Small intestine (tissue), 7 donors: ENCODE results near the gene FHIP2A. TPM values are rescaled to one million over a fixed set of nuclear protein-coding genes. Genes with fewer than 3 reads are reported as not detected.
"Not testable (repeated sequence)": the region's sequence is repeated elsewhere in the genome, so short reads cannot be mapped to it uniquely, and the experiment has no call there.

ENCODE experiments used
- DNase-seq, 2 donors: peaks; one replicate each; pipeline versions ENCODE4 v3.0.0 to v3.0.0-alpha.2; 2013
- FAIRE-seq: peaks from 2 replicates; lab custom pipeline; 2012; peaks lifted over from hg19 to GRCh38; lab: Jason Lieb, UNC
- H3K27ac ChIP-seq, 3 donors: one replicate each; pipeline ENCODE4 v1.5.1; 2013; ENCODE audit warnings: low read length in 2 of 3, mild to moderate bottlenecking in 2 of 3, control low read depth in 1 of 3, inconsistent platforms in 1 of 3, low read depth in 1 of 3, moderate library complexity in 1 of 3
- H3K27me3 ChIP-seq, 3 donors: one replicate each; pipeline ENCODE4 v1.6.1; 2013; ENCODE audit warnings: low read length in 3 of 3, inconsistent platforms in 1 of 3; ENCODE audit not compliant: control insufficient read depth in 3 of 3, insufficient read depth in 3 of 3
- H3K36me3 ChIP-seq, 3 donors: one replicate each; pipeline ENCODE4 v1.6.1; 2013; ENCODE audit warnings: low read length in 3 of 3, inconsistent platforms in 1 of 3, low read depth in 1 of 3, mild to moderate bottlenecking in 1 of 3, moderate library complexity in 1 of 3; ENCODE audit not compliant: control insufficient read depth in 3 of 3, insufficient read depth in 2 of 3
- H3K4me1 ChIP-seq, 3 donors: one replicate each; pipeline ENCODE4 v1.6.1; 2013; ENCODE audit warnings: low read length in 2 of 3, inconsistent platforms in 1 of 3, low read depth in 1 of 3, mild to moderate bottlenecking in 1 of 3, moderate library complexity in 1 of 3; ENCODE audit not compliant: control insufficient read depth in 3 of 3, insufficient read depth in 2 of 3
- H3K4me3 ChIP-seq, 3 donors: one replicate each; pipeline ENCODE4 v1.5.1; 2013; ENCODE audit warnings: low read length in 3 of 3, control low read depth in 1 of 3, inconsistent platforms in 1 of 3, low read depth in 1 of 3, mild to moderate bottlenecking in 1 of 3, moderate library complexity in 1 of 3
- H3K9me3 ChIP-seq, 2 donors: one replicate each; pipeline ENCODE4 v1.6.1; 2013; ENCODE audit warnings: low read depth in 1 of 2, low read length in 1 of 2; ENCODE audit not compliant: control insufficient read depth in 2 of 2, insufficient read depth in 1 of 2
- WGBS, 3 donors: extraction: QIAGEN DNeasy Blood & Tissue Kit; methylation state at CpG; one replicate each; pipeline ENCODE4 v1.1.7; 2013; 5-methylcytosine and 5-hydroxymethylcytosine counted together
- polyA plus RNA-seq, 4 donors: library from polyadenylated mRNA; stranded (reverse) in 3 of 4; unstranded in 1 of 4; fragments of 200-250 nt in 3 of 4; fragments of 120-200 nt in 1 of 4; gene quantifications; one replicate each; pipeline versions ENCODE4 v1.2.1 to v1.2.3, GENCODE V29; 2013
- donor health status: healthy with polysubstance abuse.
- donor health status: control.
- donor health status: control.
- donor health status: Bipolar disorder and iron deficiency.
- donor health status: healthy.

FHIP2A gene
- polyA plus RNA-seq, 4 donors = 4.9 to 14.1 (median 9.6) TPM

GRCh38 chr10:114839901-114840300 lies 18.3 kb downstream of the FHIP2A start:
- FAIRE-seq (no peak), DNase-seq (no peak)
- Histone ChIP-seq H3K9me3 (no peaks in the 10 kb centered on the region), H3K27ac (no peak overlapping the region), H3K36me3 (peaks cover 13 to 31% (median 30%) of the 10 kb centered on the region in 3 donors), H3K4me1 (no peaks in the 10 kb centered on the region), H3K4me3 (no peak overlapping the region), H3K27me3 (no peaks in the 10 kb centered on the region)
- WGBS, 3 donors = 96 to 97% (median 96%) methylated on average over 3 of the region's 3 CpGs

GRCh38 chr10:114845978-114846693 lies 24.6 kb downstream of the FHIP2A start:
- Histone ChIP-seq H3K4me3 (no peak overlapping the region), H3K27me3 (no peaks in the 10 kb centered on the region), H3K36me3 (peaks cover 5 to 41% (median 25%) of the 10 kb centered on the region in 3 donors), H3K4me1 (no peaks in the 10 kb centered on the region), H3K27ac (no peak overlapping the region), H3K9me3 (no peaks in the 10 kb centered on the region)
- DNase-seq = no peak
- 83 to 87% (median 86%) methylated on average over 8 of the region's 8 CpGs for WGBS, 3 donors
- no peak for FAIRE-seq

GRCh38 chr10:114847517-114847916 lies 25.9 kb downstream of the FHIP2A start:
- H3K4me3 ChIP-seq, DNase-seq, H3K4me1 ChIP-seq, H3K9me3 ChIP-seq, H3K27ac ChIP-seq, H3K27me3 ChIP-seq, FAIRE-seq: not testable (repeated sequence)
- H3K36me3 ChIP-seq = peaks cover 3 to 37% (median 29%) of the 10 kb centered on the region in 3 donors
- 94 to 99% (median 97%) methylated on average over 10 of the region's 10 CpGs for WGBS, 3 donors

GRCh38 chr10:114849674-114850073 lies 28.1 kb downstream of the FHIP2A start:
- H3K36me3 ChIP-seq = peaks cover 0 to 33% (median 23%) of the 10 kb centered on the region in 3 donors
- WGBS, 3 donors = 97 to 98% (median 98%) methylated on average over 4 of the region's 4 CpGs

GRCh38 chr10:114850126-114850525 lies 28.5 kb downstream of the FHIP2A start:
- H3K4me3 ChIP-seq = no peak overlapping the region
- H3K27me3 ChIP-seq = no peaks in the 10 kb centered on the region
- peaks cover 0 to 30% (median 21%) of the 10 kb centered on the region in 3 donors for H3K36me3 ChIP-seq
- no peaks in the 10 kb centered on the region for H3K9me3 ChIP-seq
- no peaks in the 10 kb centered on the region for H3K4me1 ChIP-seq
- H3K27ac ChIP-seq = no peak overlapping the region
- 79 to 98% (median 92%) methylated on average over 2 of the region's 2 CpGs for WGBS, 3 donors
- DNase-seq = no peak
- no peak for FAIRE-seq

More at GRCh38 chr10:114849674-114850073, 28.1 kb downstream of the FHIP2A start:
- Histone ChIP-seq H3K9me3 (no peaks in the 10 kb centered on the region), H3K4me1 (no peaks in the 10 kb centered on the region), H3K27ac (no peak overlapping the region), H3K4me3 (no peak overlapping the region), H3K27me3 (no peaks in the 10 kb centered on the region)
- FAIRE-seq (no peak), DNase-seq (no peak)

GRCh38 chr10:114851336-114851735 lies 29.8 kb downstream of the FHIP2A start:
- no peaks in the 10 kb centered on the region for H3K27me3 ChIP-seq
- no peak overlapping the region for H3K27ac ChIP-seq
- peaks cover 0 to 28% (median 27%) of the 10 kb centered on the region in 3 donors for H3K36me3 ChIP-seq
- H3K4me1 ChIP-seq = no peaks in the 10 kb centered on the region
- no peak overlapping the region for H3K4me3 ChIP-seq
- FAIRE-seq = no peak
- DNase-seq = peak; percentile 11 to 20
- no peaks in the 10 kb centered on the region for H3K9me3 ChIP-seq
- WGBS, 3 donors = 50 to 72% (median 59%) methylated on average over 2 of the region's 2 CpGs

DNA sequence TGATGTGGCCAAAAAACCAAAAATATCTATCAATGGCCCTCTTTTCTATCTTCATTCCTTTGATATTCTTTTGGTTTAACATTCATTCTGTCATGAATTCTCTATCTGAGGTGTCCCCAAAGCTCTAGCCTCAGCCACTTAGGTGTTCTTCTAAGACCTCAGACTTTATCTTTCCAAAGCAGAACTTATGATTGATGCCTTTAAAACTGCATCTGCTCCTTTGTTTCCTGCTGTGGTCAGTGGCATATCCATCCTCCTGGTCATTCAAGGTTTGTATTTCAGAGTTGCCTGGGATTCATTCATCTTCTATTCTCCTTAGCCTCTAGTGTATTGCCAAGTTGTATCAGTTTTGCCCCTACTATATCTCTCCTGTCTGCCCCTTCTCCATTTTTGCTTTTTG lies 30.6 kb downstream of the FHIP2A start:
- peaks cover 3 to 32% (median 30%) of the 10 kb centered on the region in 3 donors for H3K36me3 ChIP-seq
- no peaks in the 10 kb centered on the region for H3K27me3 ChIP-seq
- H3K4me1 ChIP-seq = no peaks in the 10 kb centered on the region
- FAIRE-seq (no peak), DNase-seq (no peak)
- H3K27ac ChIP-seq = no peak overlapping the region
- H3K4me3 ChIP-seq = no peak overlapping the region
- H3K9me3 ChIP-seq = no peaks in the 10 kb centered on the region

GRCh38 chr10:114854906-114855305 lies 33.3 kb downstream of the FHIP2A start:
- Histone ChIP-seq H3K27me3 (no peaks in the 10 kb centered on the region), H3K4me1 (no peaks in the 10 kb centered on the region), H3K36me3 (peaks cover 3 to 23% (median 20%) of the 10 kb centered on the region in 3 donors), H3K9me3 (no peaks in the 10 kb centered on the region), H3K27ac (no peak overlapping the region), H3K4me3 (no peak overlapping the region)
- no peak for FAIRE-seq
- DNase-seq = no peak
- WGBS, 3 donors = 86 to 98% (median 96%) methylated on average over 1 of the region's 1 CpG
